ENCODE measurements around the gene TNFRSF18. TPM values are rescaled to one million over a fixed set of nuclear protein-coding genes. Genes with fewer than 3 reads are reported as not detected.

TNFRSF18 gene
- total RNA-seq, 1 donor from 2014 or later = 1.2 TPM

DNA sequence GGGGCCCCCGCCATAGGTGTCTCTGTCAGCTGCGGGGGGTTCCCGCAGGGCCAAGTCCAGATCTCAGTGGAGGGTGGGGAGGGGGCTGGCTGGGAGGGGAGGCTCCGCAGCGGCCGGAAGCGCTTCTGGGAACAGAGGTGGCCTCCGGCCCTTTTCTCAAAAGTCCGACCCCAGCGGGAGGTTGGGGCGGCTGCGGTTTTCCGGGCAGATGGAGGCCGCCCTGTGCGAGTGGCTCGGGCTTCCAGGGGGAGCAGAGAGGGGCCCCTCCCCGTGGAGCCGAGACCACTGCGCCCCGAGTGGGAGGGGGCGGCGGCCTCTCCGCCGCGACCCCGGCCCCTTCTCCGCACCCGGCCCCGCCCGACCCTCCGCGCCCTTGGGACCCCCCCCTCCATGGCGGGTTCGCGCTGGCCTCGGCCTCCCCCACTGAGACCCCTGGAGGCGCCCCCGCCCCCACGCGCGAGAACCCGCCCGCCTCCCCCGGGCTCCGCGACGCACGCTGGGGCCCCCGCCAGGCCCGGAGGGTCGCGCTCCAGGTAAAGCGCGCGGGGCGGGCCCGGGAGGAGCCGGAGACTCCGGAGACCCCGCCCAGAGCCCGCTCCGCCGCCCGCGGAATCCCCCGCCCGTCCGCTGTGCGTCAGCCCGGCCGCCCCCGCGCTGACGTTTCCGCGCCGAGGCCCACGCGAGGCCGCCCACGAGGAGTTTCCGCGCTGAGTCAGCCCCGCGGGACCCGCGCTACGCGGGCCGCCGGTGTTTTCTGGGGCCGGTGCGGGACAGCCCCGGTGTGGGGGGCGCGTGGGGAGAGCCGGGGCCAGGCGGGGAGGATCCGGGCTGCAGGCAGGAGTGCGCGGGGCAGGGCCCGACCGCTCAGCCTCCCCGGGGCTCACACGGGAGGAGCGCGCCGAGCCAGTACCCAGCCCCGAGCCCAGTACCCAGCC, 5.2 kb downstream of the TNFRSF18 start:
- TF ChIP-seq, protein P1, sequence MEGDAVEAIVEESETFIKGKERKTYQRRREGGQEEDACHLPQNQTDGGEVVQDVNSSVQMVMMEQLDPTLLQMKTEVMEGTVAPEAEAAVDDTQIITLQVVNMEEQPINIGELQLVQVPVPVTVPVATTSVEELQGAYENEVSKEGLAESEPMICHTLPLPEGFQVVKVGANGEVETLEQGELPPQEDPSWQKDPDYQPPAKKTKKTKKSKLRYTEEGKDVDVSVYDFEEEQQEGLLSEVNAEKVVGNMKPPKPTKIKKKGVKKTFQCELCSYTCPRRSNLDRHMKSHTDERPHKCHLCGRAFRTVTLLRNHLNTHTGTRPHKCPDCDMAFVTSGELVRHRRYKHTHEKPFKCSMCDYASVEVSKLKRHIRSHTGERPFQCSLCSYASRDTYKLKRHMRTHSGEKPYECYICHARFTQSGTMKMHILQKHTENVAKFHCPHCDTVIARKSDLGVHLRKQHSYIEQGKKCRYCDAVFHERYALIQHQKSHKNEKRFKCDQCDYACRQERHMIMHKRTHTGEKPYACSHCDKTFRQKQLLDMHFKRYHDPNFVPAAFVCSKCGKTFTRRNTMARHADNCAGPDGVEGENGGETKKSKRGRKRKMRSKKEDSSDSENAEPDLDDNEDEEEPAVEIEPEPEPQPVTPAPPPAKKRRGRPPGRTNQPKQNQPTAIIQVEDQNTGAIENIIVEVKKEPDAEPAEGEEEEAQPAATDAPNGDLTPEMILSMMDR (IDR thresholded peaks at IDR 0.05; ENCODE audit: unreplicated experiment) = no peak
- peak; percentile 61 to 76 for DNase-seq (ENCODE audit: low spot score in 2 of 2, unreplicated experiment in 2 of 2)
- Mint-ChIP-seq H3K9me3 (no peaks in the 10 kb centered on the region), H3K4me1 (peaks cover 4% of the 10 kb centered on the region), H3K27me3 (ENCODE audit: low read depth) (peaks cover 12% of the 10 kb centered on the region), H3K36me3 (no peaks in the 10 kb centered on the region), H3K4me3 (peak overlapping the region; percentile 43), H3K27ac (no peak overlapping the region)

DNA sequence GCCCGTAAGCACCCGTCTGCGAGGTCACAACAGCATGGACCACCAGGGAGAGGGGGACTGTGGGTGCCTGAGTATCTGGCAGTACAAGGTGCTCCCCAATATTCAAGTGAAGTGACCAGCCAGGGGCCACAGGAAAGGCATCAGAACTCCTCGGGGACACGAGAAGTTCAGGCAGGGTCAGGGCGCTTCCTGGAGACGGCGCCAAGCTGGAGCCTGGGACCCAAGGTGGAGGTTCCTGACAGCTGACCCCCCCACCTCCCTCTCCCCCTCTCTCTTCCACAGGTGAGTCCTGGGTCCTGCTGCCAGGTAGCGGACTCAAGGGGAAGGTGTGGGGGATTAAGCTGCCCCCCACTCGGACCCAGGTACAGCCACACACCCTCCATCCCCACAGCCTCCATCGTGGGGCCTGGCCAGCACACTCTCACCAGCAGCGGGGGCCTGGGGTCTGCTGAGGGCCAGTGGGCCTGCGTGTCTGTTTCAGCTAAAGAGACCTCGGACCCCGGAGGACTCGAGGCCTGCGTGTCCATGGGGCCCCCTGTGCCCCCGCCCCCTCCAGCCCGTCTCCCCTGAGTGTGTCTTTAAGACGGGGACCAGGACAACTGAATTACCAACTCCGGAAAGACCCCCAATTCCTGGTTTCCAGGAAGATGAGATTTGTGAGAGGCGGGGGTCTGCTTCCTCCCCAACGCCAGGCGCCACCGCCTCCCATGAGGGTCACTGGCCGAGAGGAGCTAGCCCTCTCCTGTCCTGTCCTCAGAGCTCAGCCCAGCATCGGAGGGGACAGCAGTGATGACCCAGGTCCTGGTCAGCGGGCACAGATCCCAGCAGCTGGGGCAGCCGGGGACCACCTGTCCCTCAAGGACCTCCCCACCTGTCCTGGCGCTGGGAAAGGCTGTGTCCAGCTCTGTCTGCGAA, 6.2 kb downstream of the TNFRSF18 start:
- TF ChIP-seq, protein P1 (IDR thresholded peaks at IDR 0.05; ENCODE audit: unreplicated experiment) = no peak
- Mint-ChIP-seq H3K4me1 (peaks cover 4% of the 10 kb centered on the region), H3K4me3 (peak overlapping the region; percentile 43)

DNA sequence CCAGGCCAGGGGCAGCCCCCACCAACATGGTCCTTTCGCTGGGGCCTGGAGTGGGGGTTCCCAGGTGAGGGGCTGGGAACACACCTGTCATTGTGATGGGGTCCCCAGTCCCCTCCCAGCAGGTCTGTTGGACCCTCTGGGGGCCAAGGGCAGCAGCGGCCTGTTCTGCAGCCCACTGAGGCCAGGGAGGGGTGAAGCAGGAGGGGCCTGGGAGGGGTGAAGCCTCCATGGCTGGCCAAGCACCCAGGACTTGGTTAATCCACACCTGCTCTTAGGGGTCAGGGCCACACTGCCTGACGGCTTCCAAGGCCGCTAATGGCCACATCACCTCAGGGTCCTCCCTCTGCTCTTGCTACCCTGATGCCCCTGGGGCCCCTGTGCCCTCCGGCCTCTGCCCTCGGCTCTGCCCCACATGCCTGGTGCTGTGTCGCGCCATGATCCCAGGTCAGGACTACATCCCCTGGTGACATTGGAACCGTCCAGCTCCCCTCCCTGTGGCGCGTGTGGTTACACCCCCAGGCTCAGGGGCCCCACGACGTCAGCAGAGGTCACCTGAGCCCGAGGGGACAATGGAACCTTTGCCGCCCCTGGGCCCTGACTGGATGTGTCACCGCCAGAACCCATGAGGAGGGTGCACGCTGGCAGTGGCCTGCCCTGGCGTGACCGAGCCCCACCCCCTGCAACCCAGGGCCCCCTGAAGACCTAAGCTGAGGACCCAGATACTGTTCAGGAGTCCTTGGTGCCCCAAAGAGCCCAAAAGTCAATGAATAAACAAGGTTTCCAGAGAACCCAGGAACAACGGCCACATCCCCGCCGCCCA, 7.0 kb downstream of the TNFRSF18 start:
- Mint-ChIP-seq H3K4me1 (peaks cover 4% of the 10 kb centered on the region), H3K27ac (no peak overlapping the region), H3K4me3 (peak overlapping the region; percentile 43), H3K9me3 (peaks cover 10% of the 10 kb centered on the region), H3K36me3 (no peaks in the 10 kb centered on the region), H3K27me3 (ENCODE audit: low read depth) (peaks cover 9% of the 10 kb centered on the region)
- DNase-seq (ENCODE audit: low spot score in 2 of 2, unreplicated experiment in 2 of 2) = no peak
- TF ChIP-seq, protein P1 (IDR thresholded peaks at IDR 0.05; ENCODE audit: unreplicated experiment) = no peak

More for the DNA sequence above, 6.2 kb downstream of the TNFRSF18 start:
- Mint-ChIP-seq H3K36me3 (no peaks in the 10 kb centered on the region), H3K27ac (no peak overlapping the region), H3K27me3 (ENCODE audit: low read depth) (peaks cover 7% of the 10 kb centered on the region), H3K9me3 (peaks cover 1% of the 10 kb centered on the region)
- DNase-seq (ENCODE audit: low spot score in 2 of 2, unreplicated experiment in 2 of 2) = peak in 1 of 2 experiments; percentile 19

DNA sequence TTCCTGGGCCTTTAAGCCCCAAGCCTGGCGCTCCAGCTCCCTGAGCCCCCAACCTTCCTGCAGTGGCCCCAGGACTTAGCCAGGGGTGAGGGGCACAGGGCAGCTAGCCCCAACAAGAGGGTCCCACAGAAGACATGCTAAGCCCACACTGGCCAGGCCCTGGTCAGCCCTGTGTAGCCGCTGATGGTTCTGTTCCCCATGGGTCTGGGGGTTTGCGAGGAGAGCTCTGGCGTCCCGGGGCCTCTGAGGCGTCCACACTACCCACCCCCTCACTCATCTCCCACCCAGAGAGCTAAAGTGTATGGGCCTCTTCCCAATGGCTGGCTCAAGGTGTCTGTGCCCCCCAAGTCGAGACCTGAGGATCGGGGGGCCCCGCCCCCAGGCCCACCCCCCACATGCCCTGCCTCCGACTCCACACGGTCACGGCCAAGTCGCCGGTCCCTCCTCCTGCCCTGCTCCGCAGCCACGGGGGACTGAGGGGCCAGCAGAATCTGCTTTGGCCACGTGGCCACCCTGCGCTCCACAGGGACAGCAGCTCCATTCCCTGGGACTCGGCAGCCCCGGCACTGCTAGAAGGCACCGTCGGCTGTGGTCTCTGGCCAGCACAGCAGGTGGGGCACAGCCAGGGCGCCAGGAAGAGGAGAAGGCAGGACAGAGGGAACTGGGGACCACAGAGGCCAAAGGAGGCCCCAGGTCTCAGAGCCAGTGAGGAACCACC, 7.8 kb downstream of the TNFRSF18 start:
- no peak for DNase-seq (ENCODE audit: low spot score in 2 of 2, unreplicated experiment in 2 of 2)
- H3K9me3 Mint-ChIP-seq = peaks cover 14% of the 10 kb centered on the region
- no peak overlapping the region for H3K27ac Mint-ChIP-seq
- peaks cover 4% of the 10 kb centered on the region for H3K4me1 Mint-ChIP-seq
- peaks cover 5% of the 10 kb centered on the region for H3K27me3 Mint-ChIP-seq (ENCODE audit: low read depth)
- H3K4me3 Mint-ChIP-seq = no peak overlapping the region
- no peaks in the 10 kb centered on the region for H3K36me3 Mint-ChIP-seq
- TF ChIP-seq, protein P1 (IDR thresholded peaks at IDR 0.05; ENCODE audit: unreplicated experiment) = no peak

Data from mesothelial cell of epicardium (in vitro differentiated cells).